ENCODE results near the gene GRIK1.

- TF ChIP-seq CTCF (conservative IDR thresholded peaks at IDR 0.05 in 1 of 2, IDR thresholded peaks at IDR 0.05 in 1 of 2; ENCODE audit: extremely low read depth in 1 of 2, insufficient read depth in 1 of 2, low read depth in 1 of 2, low read length in 2 of 2) (no peak), EZH2 (IDR thresholded peaks at IDR 0.05; ENCODE audit: borderline replicate concordance, low read length) (no peak)
Observed at GRCh38 chr21:29825345-29825744, 114.5 kb downstream of the GRIK1 start.
